Fibroblast of skin of right biceps (primary cell): Measurements from ENCODE around the gene DAPP1.

Experiments used
- DNase-seq: peaks from one replicate; pipeline ENCODE4 v3.0.0-alpha.2; 2013

The DAPP1 gene

GRCh38 chr4:99857307-99857706, 40.7 kb downstream of the DAPP1 start:
- no peak for DNase-seq

- no peak for DNase-seq
Observed at GRCh38 chr4:99859618-99860017, 43.0 kb downstream of the DAPP1 start.

GRCh38 chr4:99860521-99860920, 43.9 kb downstream of the DAPP1 start:
- no peak for DNase-seq

- DNase-seq, result no peak
Observed at GRCh38 chr4:99861120-99861905, 44.7 kb downstream of the DAPP1 start.

- peak; percentile 3 for DNase-seq
Observed at GRCh38 chr4:99863804-99864203, 47.2 kb downstream of the DAPP1 start.

GRCh38 chr4:99868126-99868596, 51.5 kb downstream of the DAPP1 start:
- DNase-seq, result peak; percentile 62

- no peak for DNase-seq
Observed at GRCh38 chr4:99872570-99872969, 55.9 kb downstream of the DAPP1 start.

GRCh38 chr4:99875071-99875470, 58.4 kb downstream of the DAPP1 start:
- DNase-seq, result no peak

- DNase-seq, result no peak
Observed at GRCh38 chr4:99876946-99877345, 60.3 kb downstream of the DAPP1 start.

GRCh38 chr4:99878604-99879003, 62.0 kb downstream of the DAPP1 start:
- DNase-seq, result no peak

GRCh38 chr4:99879458-99879857, 62.8 kb downstream of the DAPP1 start:
- no peak for DNase-seq

- peak; percentile 19 for DNase-seq
Observed at GRCh38 chr4:99885063-99885664, 68.5 kb downstream of the DAPP1 start.

- no peak for DNase-seq
Observed at GRCh38 chr4:99885687-99886086, 69.1 kb downstream of the DAPP1 start.

- no peak for DNase-seq
Observed at GRCh38 chr4:99886146-99886545, 69.5 kb downstream of the DAPP1 start.

GRCh38 chr4:99887837-99888236, 71.2 kb downstream of the DAPP1 start:
- peak; percentile 4 for DNase-seq

- no peak for DNase-seq
Observed at GRCh38 chr4:99891351-99891750, 74.7 kb downstream of the DAPP1 start.

- DNase-seq, result no peak
Observed at GRCh38 chr4:99893029-99893428, 76.4 kb downstream of the DAPP1 start.

- DNase-seq, result no peak
Observed at GRCh38 chr4:99893839-99894160, 77.2 kb downstream of the DAPP1 start.

GRCh38 chr4:99894161-99894997, 77.8 kb downstream of the DAPP1 start, which contains the start of gene LAMTOR3:
TSS of gene LAMTOR3 (minus strand) at chr4:99894427. CDS start at chr4:99893963, 464 bp downstream.
- DNase-seq, result peak; percentile 90

- no peak for DNase-seq
Observed at GRCh38 chr4:99894998-99895397, 78.4 kb downstream of the DAPP1 start.

- DNase-seq, result peak; percentile 20
Observed at GRCh38 chr4:99915449-99915848, 98.8 kb downstream of the DAPP1 start.

- DNase-seq, result no peak
Observed at GRCh38 chr4:99917575-99917974, 100.9 kb downstream of the DAPP1 start.

GRCh38 chr4:99918656-99919055, 102.0 kb downstream of the DAPP1 start:
- DNase-seq, result no peak
